Hematopoietic multipotent progenitor cell treated with erythropoietin and hydrocortisone succinate and interleukin-3 and kit ligand, for 15 days (in vitro differentiated cells): Measurements from ENCODE around the gene CELF2.

Experiments
- DNase-seq: peaks from one replicate; pipeline ENCODE4 v3.0.0-alpha.2; 2015; ENCODE audit warnings: low spot score

Gene CELF2

DNA sequence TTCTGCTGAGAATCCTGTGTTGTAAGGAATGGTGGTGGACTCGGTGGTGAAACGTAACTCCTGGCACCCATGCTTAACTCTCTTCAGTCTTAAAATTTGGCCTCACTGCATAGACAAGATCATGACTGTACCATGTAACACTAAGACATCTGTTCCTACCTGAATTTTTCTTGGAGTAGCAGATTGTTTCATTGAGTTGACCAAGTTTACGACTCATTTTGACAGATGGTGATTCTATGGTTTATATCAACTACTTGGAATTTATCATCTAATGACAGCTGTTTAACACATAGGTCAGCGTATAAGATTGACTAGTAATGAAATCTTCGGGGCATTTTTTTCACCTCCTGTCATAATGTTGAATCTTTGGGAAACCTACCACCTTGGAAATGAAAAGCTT, 184.2 kb downstream of the CELF2 start:
- no peak for DNase-seq

DNA sequence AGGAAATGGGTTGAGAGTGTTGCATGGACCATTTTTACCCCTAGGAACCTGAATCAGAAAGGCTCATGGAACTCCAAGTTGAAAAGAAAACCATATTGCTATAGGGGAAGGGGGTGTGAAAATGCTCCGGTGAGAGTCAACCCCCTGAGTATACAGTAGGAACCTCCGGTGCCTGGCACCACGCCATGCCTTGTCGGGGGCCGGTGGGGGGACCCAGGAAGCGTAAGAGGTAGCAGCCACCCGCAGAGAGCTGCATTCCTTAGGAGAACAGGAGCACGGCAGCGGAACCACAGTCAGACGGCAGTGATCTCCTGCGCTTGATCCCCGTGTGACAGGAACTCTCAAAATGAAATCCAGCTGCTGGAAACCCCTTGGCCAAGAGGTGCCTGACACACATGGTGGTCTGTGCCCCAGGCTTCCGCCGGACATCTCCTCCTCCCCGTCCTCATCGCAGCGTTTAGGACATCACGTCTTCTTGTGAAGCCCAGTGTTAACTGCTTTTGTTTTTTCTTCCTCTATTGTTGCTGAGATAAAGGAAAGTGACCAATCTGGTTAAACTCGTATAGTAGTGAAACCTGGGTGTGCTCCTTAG, 186.8 kb downstream of the CELF2 start:
- DNase-seq = no peak

DNA sequence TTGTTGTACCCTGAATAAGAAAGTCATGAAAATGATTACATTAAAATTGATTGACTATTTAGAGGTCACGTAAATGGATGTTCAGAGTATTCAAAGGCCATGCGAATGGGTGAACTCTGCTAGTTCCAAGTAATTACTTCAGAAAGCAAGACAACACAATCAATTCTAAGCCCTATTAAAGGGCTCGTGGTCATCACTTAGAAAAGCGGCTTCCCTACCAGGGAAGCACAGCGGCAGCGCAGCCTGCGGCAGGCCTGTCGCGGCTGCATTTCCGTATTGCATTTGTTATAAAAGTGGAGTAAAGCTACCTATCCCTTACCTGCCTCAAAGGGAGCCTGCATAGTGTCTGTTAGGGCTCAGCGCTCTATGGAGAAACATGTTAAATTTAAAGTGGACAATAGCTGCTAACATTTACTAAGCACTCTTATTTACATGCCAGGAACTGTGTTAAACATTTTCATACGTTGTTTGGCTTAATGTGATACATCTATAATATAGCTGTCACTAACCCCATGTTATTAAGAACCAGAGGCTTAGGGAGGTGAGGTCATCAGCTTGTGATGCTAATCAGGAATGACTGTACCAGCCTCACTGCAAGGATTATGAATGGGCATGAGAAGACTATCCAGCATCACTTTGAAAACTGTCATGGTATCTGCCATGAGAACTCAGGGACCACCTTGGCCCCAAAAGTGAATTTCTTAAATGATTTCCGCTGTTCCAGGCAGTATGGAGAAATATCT, 187.5 kb downstream of the CELF2 start:
- no peak for DNase-seq

DNA sequence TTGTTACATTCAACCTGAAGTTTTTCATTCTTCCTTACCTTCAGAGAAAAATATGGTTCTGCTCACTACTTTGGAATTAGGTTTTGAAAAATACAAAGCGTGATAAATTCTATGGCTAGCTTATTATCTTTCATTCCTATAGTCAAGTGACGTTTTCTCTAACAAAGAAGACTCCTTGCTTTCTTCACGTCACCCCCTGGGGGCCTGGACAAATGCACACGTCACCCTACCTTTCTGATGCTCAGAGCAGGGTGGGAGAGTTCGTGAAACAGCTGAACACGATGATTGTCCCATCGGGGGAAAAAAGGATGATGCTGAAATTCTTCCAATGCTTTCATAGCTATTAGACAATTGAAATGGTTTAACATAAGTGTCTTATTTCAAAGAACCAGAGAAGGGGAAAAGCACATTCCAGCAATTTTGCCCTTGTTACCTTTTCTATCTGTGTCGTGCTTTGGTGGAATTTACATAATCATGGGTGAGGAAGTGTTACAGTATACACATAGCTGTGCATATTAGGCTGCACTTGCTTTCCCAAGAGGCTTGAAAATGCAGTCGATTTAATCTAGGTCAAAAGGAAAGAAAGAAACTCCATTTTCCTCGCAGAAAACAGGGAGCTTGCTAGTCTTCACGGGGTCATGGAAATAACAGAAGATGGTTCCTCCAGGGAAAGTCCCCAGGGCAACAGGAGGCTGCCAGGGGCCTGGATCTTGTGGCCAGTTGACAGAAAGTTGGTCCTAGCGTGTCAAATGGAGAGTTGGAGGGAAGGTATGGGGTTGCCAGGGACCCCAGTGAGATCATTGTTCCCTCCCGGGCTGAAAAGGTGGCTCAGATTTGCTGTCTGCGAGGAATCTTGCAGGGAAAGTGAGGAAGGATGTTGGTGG, 189.2 kb downstream of the CELF2 start:
- DNase-seq = no peak

DNA sequence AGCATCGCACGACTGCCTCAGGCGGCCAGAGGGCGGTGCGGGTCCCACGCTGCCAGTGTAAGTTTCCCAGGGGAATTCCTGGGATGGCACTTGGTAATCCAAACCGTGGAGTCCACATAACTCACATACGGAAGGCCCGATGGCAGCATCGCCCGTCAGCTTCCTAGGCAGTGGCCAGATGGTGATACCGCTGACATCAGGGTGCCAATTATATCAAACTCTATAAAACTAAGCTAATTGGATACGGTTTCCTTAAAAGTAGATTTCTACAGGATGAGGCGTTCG, 189.8 kb downstream of the CELF2 start:
- DNase-seq = no peak

DNA sequence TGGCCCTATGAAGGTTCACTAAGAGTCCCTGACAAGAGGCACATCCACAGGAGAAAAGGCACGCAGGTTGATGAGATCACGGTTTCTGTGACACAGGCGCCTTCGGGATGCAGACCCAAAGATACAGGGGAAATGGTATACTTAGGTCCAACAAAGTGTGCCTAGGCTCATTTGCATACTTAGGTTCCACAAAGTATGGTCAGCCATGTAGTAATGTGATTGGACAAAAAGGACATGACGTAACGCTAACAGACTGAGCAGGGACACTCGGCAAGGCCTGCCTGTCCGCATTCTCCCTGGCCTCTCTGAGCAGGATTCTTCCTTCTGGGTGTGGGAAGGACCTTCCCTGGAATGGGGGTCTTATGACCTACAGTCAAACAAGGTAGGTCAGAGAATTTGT, 190.6 kb downstream of the CELF2 start:
- DNase-seq = no peak

DNA sequence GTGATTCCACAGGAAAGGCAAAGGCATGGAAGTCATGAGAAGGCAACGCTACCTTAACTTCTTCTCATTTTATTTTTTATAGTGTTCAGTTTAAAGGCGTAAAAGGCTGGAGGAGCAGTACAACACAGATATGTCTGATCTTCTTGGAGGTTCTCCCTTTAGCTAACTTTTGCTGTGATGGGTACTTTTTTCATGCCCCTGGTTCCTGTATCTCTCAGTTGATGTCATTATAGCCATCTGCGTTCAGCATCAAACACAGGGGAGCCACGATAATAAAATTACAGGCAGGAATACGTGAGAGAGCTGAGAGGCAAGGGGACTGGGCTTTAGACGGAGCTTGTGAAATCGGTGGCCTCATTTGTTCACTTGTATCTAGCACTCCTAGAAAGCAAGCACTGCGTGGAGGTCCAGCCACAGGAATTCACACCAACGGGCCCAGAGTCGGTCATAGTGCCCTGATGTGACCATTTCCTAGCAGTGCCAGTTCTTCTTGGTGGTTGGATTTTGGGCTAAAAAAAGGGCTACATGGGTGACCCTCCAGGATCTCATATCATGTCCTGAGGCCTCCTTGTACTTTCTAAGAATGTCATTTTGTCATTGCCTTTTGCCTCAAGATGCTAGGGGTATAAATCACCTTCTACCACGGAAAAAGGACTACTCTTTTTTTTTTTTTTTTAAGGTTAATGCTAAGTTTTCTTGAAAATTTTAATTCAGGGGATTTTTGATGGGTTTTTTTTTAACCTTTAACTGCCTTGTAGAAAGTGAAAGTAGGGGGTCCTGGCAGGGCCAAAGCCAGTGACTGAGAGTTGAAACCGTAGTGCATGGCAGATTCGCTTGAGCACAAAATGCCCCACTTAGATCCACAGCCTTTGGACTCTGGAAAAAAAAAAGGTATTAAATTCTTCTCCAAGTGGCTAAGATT, 191.5 kb downstream of the CELF2 start:
- DNase-seq = no peak

DNA sequence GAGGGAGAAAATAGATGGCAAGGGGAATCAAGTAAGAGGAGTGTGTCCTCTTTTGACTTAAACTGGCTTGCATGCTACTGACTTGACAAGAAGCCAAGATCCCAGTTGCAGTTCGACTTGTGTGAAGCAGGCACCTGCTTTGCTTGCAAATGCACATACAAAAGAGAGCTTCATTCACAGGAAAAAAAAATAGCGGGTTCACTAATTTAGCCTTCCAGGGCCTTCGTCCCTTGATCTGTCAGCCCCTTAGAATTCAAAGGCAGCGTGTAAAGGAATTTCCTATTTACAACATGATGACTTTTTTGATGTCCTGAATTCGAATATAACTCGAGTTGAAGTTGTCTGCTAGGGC, 192.1 kb downstream of the CELF2 start:
- DNase-seq = no peak

DNA sequence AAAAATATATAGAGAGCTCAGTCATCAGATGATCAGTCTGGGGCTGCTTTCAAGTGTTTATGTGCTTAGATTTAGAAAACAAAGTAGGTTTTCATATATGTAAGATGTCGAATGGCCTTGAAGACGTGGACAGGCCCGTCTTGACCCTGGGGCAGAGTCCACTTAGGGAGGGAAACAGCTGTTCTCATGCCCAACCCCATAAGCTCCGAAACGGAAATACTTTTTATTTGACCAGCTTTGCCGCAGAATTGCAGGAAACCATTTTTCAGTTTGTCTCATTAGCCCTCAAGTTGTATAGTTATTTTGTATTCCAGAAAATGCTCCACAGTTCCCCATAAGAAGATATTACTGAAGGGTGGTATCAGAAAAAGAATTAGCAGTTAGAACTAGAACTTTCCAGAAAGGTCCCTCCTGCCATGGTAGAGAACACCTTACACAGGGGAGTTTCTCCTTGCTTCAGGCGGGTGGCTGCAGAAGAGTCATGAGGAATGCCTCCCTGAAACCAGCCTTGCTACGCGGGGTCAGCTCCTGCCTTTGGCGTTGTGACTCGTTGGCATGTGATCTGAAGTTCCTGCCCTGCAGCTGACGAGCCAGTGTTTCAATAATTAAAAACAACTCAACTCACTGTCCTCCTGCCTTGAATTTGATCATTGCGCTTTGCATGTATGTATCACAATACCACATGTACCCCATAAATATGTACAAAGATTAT, 192.7 kb downstream of the CELF2 start:
- DNase-seq = no peak

DNA sequence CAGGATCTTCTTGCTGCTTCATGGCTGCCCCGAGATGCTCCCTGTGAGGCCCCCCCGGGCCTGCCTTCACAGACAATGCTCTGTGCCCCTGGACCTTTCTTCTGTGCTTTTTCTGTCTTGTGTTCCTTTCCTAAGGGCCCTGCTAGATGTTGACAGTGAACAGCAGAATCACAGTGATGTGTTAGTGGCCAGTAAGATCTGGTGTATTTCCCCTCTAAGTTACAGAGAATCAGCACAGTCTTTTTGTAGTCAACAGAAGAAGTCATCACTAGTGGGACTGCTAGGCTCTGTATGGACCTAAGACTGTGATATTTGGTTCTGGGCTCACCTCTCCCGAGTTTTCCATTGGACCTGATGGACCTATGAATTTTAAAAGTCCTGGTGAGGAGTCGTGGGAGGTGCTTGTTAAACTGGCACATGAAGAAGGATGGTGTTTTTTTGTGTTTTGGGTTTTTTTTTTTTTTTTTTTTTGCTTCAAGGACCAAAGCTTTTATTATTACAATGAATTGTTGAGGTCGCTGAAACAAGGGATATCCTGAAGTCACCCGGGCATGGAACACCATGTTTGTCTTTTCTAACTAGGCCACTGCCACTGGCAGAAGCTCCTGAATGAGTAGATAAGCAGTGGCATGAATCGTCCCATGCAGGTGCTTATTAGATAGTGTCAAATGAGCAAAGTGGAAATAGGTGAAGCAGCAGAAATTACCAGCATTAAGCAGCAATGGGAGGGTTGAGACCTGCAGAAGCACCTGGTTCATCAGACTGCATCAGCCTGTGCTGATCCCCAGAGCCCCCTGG, 194.8 kb downstream of the CELF2 start:
- DNase-seq = no peak

DNA sequence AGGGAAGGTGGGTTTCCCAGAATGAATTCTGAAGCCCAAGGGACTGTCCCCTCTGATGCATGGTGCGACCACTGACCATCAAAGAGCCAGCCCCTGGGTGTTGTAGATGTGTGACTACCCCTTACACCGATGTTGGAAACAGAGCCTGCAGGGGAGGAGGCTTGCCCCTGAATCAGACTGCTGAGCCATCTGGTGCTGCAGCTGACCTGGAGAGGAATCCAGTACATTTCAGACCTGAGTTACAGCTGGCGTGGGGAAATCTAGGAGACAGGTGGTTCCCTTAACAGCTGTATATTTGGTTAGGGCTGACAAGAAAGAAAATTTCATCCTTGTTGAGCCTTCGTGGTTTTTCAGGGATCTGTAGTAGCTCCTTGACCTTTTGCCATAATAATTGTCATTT, 195.5 kb downstream of the CELF2 start:
- DNase-seq = no peak

DNA sequence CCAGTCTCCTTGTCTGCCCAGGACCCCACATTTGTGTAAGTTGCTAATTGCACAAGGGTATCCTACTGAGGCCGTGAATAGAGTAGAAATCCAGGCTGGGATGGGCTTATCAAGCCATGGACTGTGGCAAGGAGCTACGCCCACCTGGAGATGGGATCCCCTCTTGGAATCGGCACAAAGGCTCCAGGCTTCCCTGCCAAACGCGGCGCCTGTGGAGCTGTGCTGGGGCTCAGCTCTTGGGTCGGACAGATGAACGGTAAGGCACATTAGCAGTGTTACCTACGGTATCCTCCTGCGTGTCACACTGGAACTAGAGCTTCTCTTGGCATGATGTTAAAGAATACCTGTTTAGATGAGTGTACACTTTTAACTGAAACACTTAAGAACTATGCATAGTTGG, 196.7 kb downstream of the CELF2 start:
- no peak for DNase-seq

DNA sequence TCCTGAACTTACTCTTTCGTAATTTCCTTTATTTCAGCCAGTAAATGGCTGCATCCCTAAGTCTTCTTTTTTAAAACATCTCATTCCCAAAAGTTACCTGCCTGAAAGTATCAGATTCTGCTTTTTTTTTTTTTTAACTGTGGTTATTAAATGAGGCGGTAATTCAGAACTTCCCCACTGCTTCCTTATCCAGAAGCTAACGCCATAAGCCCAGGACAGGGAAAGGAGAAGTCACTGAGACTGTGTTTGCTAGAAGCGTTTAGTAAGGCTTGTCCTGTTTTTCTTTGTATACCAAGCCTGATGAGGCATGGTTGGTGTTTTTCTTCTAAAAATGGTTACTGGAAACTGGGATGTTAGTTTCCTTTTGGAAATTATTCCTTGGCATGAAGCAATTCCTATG, 197.8 kb downstream of the CELF2 start:
- no peak for DNase-seq

DNA sequence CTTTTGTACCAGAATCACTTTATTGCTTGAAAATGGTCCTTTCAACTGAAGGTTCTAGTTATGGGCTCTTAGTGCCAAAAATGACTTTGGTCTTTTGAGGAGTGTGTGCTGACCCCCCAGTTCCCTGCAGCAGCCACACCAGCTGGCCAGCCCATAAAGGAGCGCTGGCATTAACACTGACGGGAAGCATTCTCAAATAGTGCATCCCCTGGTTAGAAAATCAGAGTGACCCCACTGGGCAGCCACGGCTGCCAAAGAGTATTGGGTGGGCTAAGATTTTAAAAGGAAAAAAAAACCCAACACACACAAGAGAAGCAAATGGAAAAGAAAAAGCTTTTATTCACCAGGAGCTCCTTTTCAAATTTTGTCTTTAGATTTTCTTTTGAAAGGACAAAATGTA, 199.8 kb downstream of the CELF2 start:
- no peak for DNase-seq

DNA sequence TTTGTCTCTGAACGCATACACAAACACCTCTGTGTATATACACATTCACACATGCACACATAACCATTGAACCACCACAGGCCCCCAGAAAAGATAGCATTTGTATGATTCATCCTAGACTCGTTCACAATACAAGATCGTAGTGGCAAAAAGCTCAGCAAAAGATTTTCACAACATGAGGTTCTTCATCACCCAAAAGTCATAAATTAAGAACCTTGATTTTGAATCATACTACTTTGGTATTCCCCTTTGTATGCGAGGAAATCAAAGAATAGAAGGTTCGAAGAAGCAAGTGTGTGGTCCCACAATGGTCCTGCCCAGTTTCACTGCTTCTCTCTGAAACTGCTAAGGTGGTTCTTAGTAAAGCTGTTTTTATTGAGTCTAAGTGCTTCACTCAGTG, 200.7 kb downstream of the CELF2 start:
- DNase-seq = no peak

DNA sequence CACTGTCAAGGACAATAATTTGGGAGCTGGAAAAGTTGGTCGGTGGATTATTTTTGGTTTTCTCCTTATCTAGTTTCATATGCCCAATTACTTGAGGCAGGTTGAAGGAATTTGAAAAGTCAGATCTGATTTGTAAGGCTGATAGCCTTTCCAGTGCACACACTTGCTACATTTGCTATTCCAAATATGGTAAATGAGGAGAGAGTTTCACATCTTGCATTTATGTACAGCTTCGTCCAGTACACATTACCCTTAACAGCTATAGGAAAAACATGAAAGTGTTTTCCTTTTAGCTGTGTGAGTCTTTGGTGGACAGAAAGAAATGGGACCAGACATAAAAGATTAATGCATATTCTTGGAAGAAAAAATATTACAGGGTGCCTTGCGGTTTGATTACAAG, 201.8 kb downstream of the CELF2 start:
- DNase-seq = no peak

DNA sequence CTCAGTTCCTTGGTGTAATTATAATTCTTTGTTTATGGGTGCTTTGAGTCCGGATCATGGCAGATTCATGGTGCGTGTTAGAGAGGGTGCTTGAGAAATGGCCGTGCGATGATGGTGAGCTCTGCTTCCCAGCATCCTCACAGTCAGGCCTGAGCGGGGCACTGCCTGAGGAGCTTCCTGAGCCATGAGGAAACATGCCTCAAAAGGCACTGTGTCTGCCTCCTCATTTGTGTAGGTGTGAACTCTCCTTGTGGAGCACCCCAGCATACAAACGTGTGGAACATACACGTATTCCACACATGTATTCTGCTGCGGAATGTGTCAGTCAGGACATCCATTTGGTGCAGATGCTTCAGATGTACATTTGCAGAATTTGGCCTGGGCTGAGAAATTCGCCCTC, 205.4 kb downstream of the CELF2 start:
- no peak for DNase-seq

DNA sequence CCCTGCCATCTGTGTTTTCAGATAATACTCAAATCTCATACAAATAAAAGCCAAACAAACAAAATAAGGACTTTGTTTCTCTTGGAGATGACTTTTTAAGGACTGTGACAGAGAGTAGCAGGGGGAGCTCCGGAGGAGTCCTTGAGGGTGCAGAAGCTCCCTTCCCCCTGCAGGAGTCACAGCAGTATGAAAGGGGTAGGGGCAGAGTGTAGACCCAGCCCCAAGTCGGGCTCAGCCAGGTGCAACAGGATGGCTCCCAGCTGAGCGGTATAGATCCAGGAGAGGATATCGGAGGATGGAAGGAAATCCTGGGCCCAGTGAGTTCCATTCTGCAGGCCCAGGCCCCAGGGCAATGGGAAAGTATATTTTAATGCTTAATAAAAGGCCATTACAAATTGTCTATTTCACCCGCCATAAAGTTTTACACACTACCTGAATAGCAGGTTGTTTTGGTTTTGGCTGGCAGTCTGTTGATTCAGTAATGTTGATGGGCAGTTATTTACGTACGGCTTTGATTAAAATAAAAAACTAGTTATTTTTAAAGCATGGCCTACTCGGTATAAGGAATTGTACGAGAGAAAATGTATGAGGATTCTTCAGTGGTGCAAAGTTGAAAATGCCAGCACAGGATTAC, 206.0 kb downstream of the CELF2 start:
- DNase-seq = no peak

DNA sequence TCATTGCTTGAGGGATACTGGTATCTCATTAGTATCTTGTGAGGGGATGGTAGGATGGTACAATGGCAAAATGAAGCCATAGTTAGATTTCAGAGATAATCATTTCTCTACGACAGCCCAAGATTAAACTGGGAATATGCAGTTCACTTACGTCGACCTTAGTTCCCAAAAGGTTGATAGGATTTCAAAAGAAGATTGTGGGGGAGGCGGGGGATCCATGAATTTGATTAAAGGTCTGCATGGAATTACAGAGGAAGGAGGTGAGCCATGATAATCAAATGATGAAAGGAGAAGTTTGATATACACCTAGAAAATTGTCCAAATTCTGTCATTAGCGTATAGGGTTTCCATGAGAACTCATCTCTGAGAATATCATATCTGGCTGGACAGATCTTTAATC, 206.6 kb downstream of the CELF2 start:
- DNase-seq = no peak

DNA sequence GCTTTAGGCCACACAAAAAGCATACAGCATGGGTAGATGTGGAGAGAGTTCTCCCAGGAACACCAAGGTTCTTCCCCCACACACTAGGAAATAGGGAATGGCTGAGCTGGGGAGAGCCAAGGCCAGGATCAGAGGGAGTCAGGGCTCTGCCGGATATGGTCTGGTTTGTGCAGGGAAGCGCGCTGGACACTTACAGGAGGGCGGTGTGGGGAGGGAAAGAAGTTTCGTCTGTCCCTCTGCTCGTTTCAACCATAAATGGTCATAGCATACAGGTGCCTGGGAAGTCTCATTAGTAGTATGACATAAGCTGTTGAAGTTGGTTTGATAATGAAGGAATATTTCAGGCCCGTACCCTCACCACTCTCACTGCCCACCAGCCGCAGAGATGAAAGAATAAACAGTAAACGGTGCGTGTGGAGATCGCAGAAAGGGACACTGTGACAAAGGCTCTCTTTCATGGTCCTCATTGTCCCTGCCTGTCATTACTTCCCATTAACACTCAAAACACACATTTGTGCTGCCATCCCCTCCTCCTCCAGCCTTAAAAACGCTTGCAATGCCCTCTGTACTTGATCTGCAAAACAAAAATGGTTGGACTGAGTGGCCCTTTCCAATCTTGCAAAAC, 207.2 kb downstream of the CELF2 start:
- DNase-seq = no peak
